Fibroblast of lung (primary cell): ENCODE results near the gene LTBP1. TPM values are rescaled to one million over a fixed set of nuclear protein-coding genes. Genes with fewer than 3 reads are reported as not detected.

Experiments
- DNase-seq, 2 donors: peaks; one replicate each; pipeline versions ENCODE4 v3.0.0 to v3.0.0-alpha.2; 2010; ENCODE audit warnings: low read depth in 2 of 2
- H2AFZ ChIP-seq: 2 replicates; pipeline ENCODE4 v1.5.1; 2012; ENCODE audit warnings: low read length, control low read depth, inconsistent platforms
- H3K27ac ChIP-seq: 2 replicates; pipeline ENCODE4 v1.5.1; 2011; ENCODE audit warnings: low read length, control low read depth; ENCODE audit not compliant: insufficient read depth
- H3K27me3 ChIP-seq: 2 replicates; pipeline ENCODE4 v1.5.1; 2011; ENCODE audit warnings: mild to moderate bottlenecking, low read length; ENCODE audit not compliant: control insufficient read depth, insufficient read depth
- H3K36me3 ChIP-seq: 2 replicates; pipeline ENCODE4 v1.5.1; 2011; ENCODE audit warnings: low read length; ENCODE audit not compliant: control insufficient read depth, insufficient read depth
- H3K4me1 ChIP-seq: 2 replicates; pipeline ENCODE4 v1.5.1; 2011; ENCODE audit warnings: low read length; ENCODE audit not compliant: control insufficient read depth, insufficient read depth; ENCODE audit errors: extremely low read depth
- H3K4me2 ChIP-seq: 2 replicates; pipeline ENCODE4 v1.5.1; 2011; ENCODE audit warnings: low read length, control low read depth; ENCODE audit not compliant: insufficient read depth; ENCODE audit errors: extremely low read depth
- H3K4me3 ChIP-seq, 4 experiments: fragments of 200-600 bp in 1 of 4; sonication (generic) in 1 of 4; replicated peaks in 1 of 4; 2 replicates each; pipeline ENCODE4 v1.5.1; 2011 to 2016; ENCODE audit warnings: low read length in 4 of 4, low read depth in 3 of 4, mild to moderate bottlenecking in 3 of 4, control low read depth in 2 of 4, inconsistent platforms in 1 of 4, mixed read lengths in 1 of 4; ENCODE audit not compliant: insufficient read depth in 1 of 4; ENCODE audit errors: control extremely low read depth in 1 of 4
- H3K79me2 ChIP-seq: 2 replicates; pipeline ENCODE4 v1.5.1; 2012; ENCODE audit warnings: mild to moderate bottlenecking, low read length, inconsistent platforms; ENCODE audit not compliant: control insufficient read depth, insufficient read depth
- H3K9ac ChIP-seq: 2 replicates; pipeline ENCODE4 v1.5.1; 2011; ENCODE audit warnings: mild to moderate bottlenecking, low read length, control low read depth; ENCODE audit not compliant: insufficient read depth
- H3K9me3 ChIP-seq: 2 replicates; pipeline ENCODE4 v1.5.1; 2012; ENCODE audit warnings: low read depth, low read length; ENCODE audit not compliant: control insufficient read depth, insufficient read depth
- H4K20me1 ChIP-seq: 2 replicates; pipeline ENCODE4 v1.5.1; 2011; ENCODE audit warnings: low read length; ENCODE audit not compliant: control insufficient read depth, insufficient read depth; ENCODE audit errors: extremely low read depth
- EZH2 ChIP-seq: IDR thresholded peaks from 2 replicates; pipeline ENCODE4 v1.5.1; 2012; ENCODE audit warnings: low read length, control low read depth, mild to moderate bottlenecking; ENCODE audit errors: missing control alignments
- polyA plus RNA-seq, 2 donors: library from polyadenylated mRNA; depleted of rRNA in 1 of 2; stranded (reverse) in 1 of 2; unstranded in 1 of 2; fragments of >200 nt; gene quantifications; 2 replicates each; pipeline ENCODE4 v1.2.1, GENCODE V29; 2011 to 2012; ENCODE audit warnings: missing spikeins in 1 of 2
- total RNA-seq: library from RNA; depleted of rRNA; stranded (reverse); fragments of >200 nt; gene quantifications from 2 replicates; pipeline ENCODE4 v1.2.1, GENCODE V29; 2014
- TF ChIP-seq, protein P1 (sequence below), 2 donors: IDR thresholded peaks in 1 of 2; conservative IDR thresholded peaks in 1 of 2; 1 replicate in 1 of 2; 2 replicates in 1 of 2; pipeline ENCODE4 v1.5.1; 2011 to 2012; ENCODE audit warnings: low read length in 2 of 2, control low read depth in 1 of 2, inconsistent platforms in 1 of 2, low read depth in 1 of 2, mild to moderate bottlenecking in 1 of 2

LTBP1 gene
- total and polyA plus RNA-seq, 2 donors (not counting 1 experiment from before 2014, with no cell fraction given): 254 to 324 TPM

GRCh38 chr2:33000986-33001385 is 54.2 kb downstream of the LTBP1 start:
- H3K79me2 ChIP-seq: no peaks in the 10 kb centered on the region
- peaks cover 2% of the 10 kb centered on the region for H3K4me1 ChIP-seq
- no peak overlapping the region for H3K9ac ChIP-seq
- H3K27me3 ChIP-seq: no peaks in the 10 kb centered on the region
- no peak overlapping the region for H3K27ac ChIP-seq
- no peaks in the 10 kb centered on the region for H3K9me3 ChIP-seq
- H3K4me2 ChIP-seq: no peak overlapping the region
- no peak overlapping the region for H3K4me3 ChIP-seq
- peak; percentile 44 to 88 for DNase-seq
- H2AFZ ChIP-seq: no peak overlapping the region
- H3K36me3 ChIP-seq: no peaks in the 10 kb centered on the region
- H4K20me1 ChIP-seq: no peaks in the 10 kb centered on the region
- TF ChIP-seq, protein P1, sequence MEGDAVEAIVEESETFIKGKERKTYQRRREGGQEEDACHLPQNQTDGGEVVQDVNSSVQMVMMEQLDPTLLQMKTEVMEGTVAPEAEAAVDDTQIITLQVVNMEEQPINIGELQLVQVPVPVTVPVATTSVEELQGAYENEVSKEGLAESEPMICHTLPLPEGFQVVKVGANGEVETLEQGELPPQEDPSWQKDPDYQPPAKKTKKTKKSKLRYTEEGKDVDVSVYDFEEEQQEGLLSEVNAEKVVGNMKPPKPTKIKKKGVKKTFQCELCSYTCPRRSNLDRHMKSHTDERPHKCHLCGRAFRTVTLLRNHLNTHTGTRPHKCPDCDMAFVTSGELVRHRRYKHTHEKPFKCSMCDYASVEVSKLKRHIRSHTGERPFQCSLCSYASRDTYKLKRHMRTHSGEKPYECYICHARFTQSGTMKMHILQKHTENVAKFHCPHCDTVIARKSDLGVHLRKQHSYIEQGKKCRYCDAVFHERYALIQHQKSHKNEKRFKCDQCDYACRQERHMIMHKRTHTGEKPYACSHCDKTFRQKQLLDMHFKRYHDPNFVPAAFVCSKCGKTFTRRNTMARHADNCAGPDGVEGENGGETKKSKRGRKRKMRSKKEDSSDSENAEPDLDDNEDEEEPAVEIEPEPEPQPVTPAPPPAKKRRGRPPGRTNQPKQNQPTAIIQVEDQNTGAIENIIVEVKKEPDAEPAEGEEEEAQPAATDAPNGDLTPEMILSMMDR (conservative IDR thresholded peaks at IDR 0.05 in 1 of 2, IDR thresholded peaks at IDR 0.05 in 1 of 2; ENCODE audit: low read depth in 1 of 2, low read length in 2 of 2): no peak
- TF ChIP-seq EZH2: no peak

- Histone ChIP-seq H2AFZ (no peak overlapping the region), H4K20me1 (no peaks in the 10 kb centered on the region), H3K4me1 (peaks cover 2% of the 10 kb centered on the region), H3K36me3 (no peaks in the 10 kb centered on the region), H3K27ac (no peak overlapping the region), H3K4me3 (no peak overlapping the region), H3K27me3 (no peaks in the 10 kb centered on the region), H3K9ac (no peak overlapping the region), H3K9me3 (no peaks in the 10 kb centered on the region), H3K4me2 (no peak overlapping the region), H3K79me2 (no peaks in the 10 kb centered on the region)
- TF ChIP-seq, protein P1 (conservative IDR thresholded peaks at IDR 0.05 in 1 of 2, IDR thresholded peaks at IDR 0.05 in 1 of 2; ENCODE audit: low read depth in 1 of 2, low read length in 2 of 2): no peak
- TF ChIP-seq EZH2: no peak
- DNase-seq: no peak
Measured at GRCh38 chr2:33001823-33002222, 55.1 kb downstream of the LTBP1 start.

- Histone ChIP-seq H3K36me3 (no peaks in the 10 kb centered on the region), H2AFZ (no peak overlapping the region), H3K9ac (no peak overlapping the region), H3K27me3 (no peaks in the 10 kb centered on the region), H4K20me1 (no peaks in the 10 kb centered on the region), H3K4me1 (peaks cover 2% of the 10 kb centered on the region), H3K79me2 (no peaks in the 10 kb centered on the region), H3K9me3 (no peaks in the 10 kb centered on the region), H3K4me2 (no peak overlapping the region), H3K4me3 (no peak overlapping the region), H3K27ac (no peak overlapping the region)
- DNase-seq: no peak
- TF ChIP-seq, protein P1 (conservative IDR thresholded peaks at IDR 0.05 in 1 of 2, IDR thresholded peaks at IDR 0.05 in 1 of 2; ENCODE audit: low read depth in 1 of 2, low read length in 2 of 2): no peak
- TF ChIP-seq EZH2: no peak
Measured at GRCh38 chr2:33002863-33003262, 56.1 kb downstream of the LTBP1 start.
